AG09309 (cell line): Measurements from ENCODE around the gene IL4.

Source experiments
- DNase-seq: peaks from one replicate; pipeline ENCODE4 v3.0.0-alpha.2; 2010; ENCODE audit warnings: low read depth
- H3K4me3 ChIP-seq: 2 replicates; pipeline ENCODE4 v1.5.1; 2011; ENCODE audit warnings: mild to moderate bottlenecking, low read depth, low read length, moderate library complexity; ENCODE audit not compliant: control insufficient read depth
- CTCF ChIP-seq: IDR thresholded peaks from 2 replicates; pipeline ENCODE4 v1.5.1; 2011; ENCODE audit warnings: mild to moderate bottlenecking, low read depth, low read length, inconsistent platforms; ENCODE audit not compliant: insufficient read depth, control insufficient read depth; ENCODE audit errors: missing control alignments

IL4 gene

GRCh38 chr5:132667761-132668705, 5.8 kb upstream of the IL4 start:
- no peak for TF ChIP-seq CTCF
- DNase-seq = no peak
- no peak overlapping the region for H3K4me3 ChIP-seq

GRCh38 chr5:132668706-132669454, 4.9 kb upstream of the IL4 start:
- no peak overlapping the region for H3K4me3 ChIP-seq
- TF ChIP-seq CTCF = no peak

GRCh38 chr5:132669455-132669820, 4.4 kb upstream of the IL4 start:
- no peak for TF ChIP-seq CTCF
- no peak for DNase-seq
- H3K4me3 ChIP-seq = no peak overlapping the region

More at GRCh38 chr5:132668706-132669454, 4.9 kb upstream of the IL4 start:
- no peak for DNase-seq

GRCh38 chr5:132669966-132670882, 3.6 kb upstream of the IL4 start:
- no peak overlapping the region for H3K4me3 ChIP-seq
- DNase-seq = no peak
- TF ChIP-seq CTCF = no peak

GRCh38 chr5:132671000-132671399, 2.8 kb upstream of the IL4 start:
- no peak overlapping the region for H3K4me3 ChIP-seq
- no peak for TF ChIP-seq CTCF
- no peak for DNase-seq

- DNase-seq = no peak
- no peak for TF ChIP-seq CTCF
- H3K4me3 ChIP-seq = no peak overlapping the region
These were observed 301 bp upstream of the IL4 start for GRCh38 chr5:132673488-132673887.
